Fibroblast of the aortic adventitia (primary cell): ENCODE measurements around the gene CLDN7. TPM values are rescaled to one million over a fixed set of nuclear protein-coding genes. Genes with fewer than 3 reads are reported as not detected.
A peak's percentile ranks its signal among the peaks of the same experiment; 100 is the strongest.

Experiments
- DNase-seq: peaks from one replicate; pipeline ENCODE4 v3.0.0-alpha.2; 2010; ENCODE audit warnings: low read depth
- H3K4me3 ChIP-seq: 2 replicates; pipeline ENCODE4 v1.5.1; 2011; ENCODE audit warnings: low read depth, mild to moderate bottlenecking, control low read depth, low read length, moderate library complexity
- CTCF ChIP-seq: IDR thresholded peaks from 2 replicates; pipeline ENCODE4 v1.5.1; 2011; ENCODE audit warnings: mild to moderate bottlenecking, low read length, control low read depth, inconsistent platforms; ENCODE audit not compliant: insufficient read depth
- total RNA-seq: library from RNA; depleted of rRNA; stranded (reverse); fragments of >200 nt; gene quantifications from 2 replicates; pipeline ENCODE4 v1.2.3, GENCODE V29; 2012; ENCODE audit warnings: low replicate concordance

CLDN7 gene
- total RNA-seq, 1 donor = 3.0 TPM

DNA sequence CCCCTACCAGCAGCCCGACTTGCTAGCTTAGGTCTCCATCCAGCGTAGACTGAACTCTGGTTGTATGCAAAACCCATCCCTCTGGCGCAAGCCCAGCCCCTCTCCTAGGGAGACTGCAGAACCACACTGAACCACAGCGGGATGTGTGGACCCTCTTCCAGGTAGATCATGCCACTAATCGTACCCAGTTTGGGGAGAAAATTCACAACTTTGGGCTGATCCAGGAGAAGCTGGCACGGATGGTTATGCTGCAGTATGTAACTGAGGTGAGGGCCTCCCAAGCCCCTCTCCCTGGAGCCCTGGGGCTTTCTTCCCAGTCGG lies 39.3 kb downstream of the CLDN7 start:
- DNase-seq = no peak
- no peak overlapping the region for H3K4me3 ChIP-seq
- no peak for TF ChIP-seq CTCF

DNA sequence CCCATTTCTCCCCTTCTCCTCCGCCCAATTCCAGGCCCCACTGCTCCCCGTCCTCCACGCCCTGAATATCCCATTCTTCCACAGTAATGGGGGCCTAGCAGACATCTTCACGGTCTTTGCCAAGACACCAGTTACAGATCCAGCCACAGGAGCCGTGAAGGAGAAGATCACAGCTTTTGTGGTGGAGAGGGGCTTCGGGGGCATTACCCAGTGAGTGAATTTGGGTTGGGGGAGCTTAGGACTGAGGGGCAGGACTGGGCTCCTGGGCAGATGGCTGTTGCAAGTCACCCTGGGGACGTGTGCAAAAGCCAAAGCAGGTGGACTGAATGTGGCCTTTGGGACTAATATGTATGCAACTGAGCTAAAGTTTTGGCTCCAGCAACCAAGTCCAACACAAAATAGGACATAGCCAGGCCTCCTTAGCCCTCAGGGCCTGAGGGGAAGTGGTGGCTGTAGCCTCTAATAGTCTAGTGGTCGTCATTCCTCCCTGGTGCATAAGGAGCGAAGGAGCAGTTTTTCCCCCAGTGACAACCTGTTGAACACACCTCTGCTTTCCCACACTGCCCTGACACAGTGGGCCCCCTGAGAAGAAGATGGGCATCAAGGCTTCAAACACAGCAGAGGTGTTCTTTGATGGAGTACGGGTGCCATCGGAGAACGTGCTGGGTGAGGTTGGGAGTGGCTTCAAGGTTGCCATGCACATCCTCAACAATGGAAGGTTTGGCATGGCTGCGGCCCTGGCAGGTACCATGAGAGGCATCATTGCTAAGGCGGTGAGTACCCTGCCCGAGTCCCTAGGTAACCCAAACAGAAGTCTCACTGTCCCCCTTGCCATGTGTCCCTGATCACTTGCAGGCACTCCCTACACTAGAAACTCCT lies 39.9 kb downstream of the CLDN7 start:
- H3K4me3 ChIP-seq = no peak overlapping the region
- no peak for TF ChIP-seq CTCF
- no peak for DNase-seq

GRCh38 chr17:7221278-7222092 lies 40.8 kb downstream of the CLDN7 start:
- H3K4me3 ChIP-seq = peak overlapping the region; percentile 81
- no peak for TF ChIP-seq CTCF
- DNase-seq = no peak

DNA sequence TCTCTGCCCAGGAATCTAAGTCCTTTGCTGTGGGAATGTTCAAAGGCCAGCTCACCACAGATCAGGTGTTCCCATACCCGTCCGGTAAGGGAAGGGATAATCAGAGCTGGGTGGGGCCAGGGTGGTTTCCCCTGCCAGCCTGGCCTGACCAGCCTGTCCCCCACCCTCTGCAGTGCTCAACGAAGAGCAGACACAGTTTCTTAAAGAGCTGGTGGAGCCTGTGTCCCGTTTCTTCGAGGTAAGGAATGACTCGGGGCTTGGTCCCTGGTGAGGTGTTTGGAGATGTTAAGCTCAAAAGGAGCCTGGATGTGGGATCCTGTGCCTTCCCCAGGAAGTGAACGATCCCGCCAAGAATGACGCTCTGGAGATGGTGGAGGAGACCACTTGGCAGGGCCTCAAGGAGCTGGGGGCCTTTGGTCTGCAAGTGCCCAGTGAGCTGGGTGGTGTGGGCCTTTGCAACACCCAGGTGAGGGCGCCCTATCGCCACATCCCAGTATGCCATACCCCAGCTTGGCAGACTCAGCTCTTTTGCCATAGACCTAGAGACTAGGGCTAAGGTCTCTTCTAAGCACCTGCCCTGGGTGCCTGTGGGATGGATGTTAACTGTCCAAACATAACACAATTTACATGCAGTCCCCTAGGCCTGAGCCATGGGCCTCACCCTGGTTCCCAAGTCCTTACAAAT lies 41.5 kb downstream of the CLDN7 start:
- peak overlapping the region; percentile 81 for H3K4me3 ChIP-seq
- peak; percentile 54 for TF ChIP-seq CTCF
- DNase-seq = peak; percentile 64

DNA sequence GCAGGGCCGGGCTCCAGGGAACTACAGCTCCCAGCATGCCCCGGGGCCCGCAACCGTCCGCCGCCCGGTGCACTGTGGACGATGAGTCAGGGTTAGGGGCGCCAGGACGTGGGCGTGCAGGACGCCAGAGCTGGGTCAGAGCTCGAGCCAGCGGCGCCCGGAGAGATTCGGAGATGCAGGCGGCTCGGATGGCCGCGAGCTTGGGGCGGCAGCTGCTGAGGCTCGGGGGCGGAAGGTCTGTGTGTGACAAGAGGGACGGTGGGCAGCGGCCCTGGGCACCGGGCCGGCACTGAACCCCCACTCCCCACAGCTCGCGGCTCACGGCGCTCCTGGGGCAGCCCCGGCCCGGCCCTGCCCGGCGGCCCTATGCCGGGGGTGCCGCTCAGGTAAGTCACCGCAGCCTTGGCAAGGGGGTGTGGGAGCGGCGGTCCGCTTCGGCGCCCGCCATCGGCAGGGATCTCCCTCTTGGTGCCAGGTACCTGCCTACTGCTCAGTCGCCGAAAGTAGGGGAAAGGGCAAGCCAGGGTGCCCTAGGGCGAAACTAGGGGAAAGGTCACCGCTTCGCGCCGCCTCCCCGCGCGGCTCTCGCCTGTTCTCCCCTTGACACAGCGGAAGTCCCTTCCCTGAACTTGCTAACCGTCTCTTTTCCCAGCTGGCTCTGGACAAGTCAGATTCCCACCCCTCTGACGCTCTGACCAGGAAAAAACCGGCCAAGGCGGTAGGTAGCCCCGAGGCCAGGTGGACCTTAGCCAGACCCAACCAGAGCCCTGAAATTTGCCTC lies 42.3 kb downstream of the CLDN7 start, which contains the start of the genes ACADVL and DLG4:
TSS of gene ACADVL (plus strand) at position 127 of the 781 bp plus-strand sequence. CDS start at position 174, 47 bp downstream.
TSS of gene DLG4 (minus strand) at position 25 of the 781 bp plus-strand sequence.
- peak; percentile 86 for DNase-seq
- TF ChIP-seq CTCF = no peak
- peak within 1 kb of the TSS; percentile 81 for H3K4me3 ChIP-seq

- H3K4me3 ChIP-seq = peak overlapping the region; percentile 81
- DNase-seq = no peak
- TF ChIP-seq CTCF = no peak
These were observed 43.0 kb downstream of the CLDN7 start for GRCh38 chr17:7219229-7219811.
